ENCODE results near the gene ARHGAP28.
"Not testable (repeated sequence)": the region's sequence is repeated elsewhere in the genome, so short reads cannot be mapped to it uniquely, and the experiment has no call there.

Gene ARHGAP28

DNA sequence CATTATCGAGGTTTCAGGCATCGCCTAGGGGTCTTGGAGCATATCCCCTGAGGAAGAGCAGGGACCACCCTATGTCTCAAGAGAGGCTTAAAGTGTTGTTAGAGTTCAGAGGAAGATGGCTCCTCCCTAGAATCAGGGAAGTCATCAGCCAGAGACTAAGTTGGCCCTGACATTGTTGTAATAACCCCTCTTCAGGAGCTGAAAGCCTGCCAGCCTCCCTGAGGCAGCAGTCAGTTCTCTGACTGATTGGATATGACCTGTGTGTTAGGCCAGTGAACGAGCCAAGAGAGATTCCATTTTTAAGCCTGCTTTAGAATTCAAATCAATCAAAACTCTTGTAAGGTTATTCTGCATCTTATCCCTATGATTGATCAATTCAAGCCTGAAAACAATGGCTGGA is 34.9 kb downstream of the ARHGAP28 start:
- DNase-seq, result no peak

DNA sequence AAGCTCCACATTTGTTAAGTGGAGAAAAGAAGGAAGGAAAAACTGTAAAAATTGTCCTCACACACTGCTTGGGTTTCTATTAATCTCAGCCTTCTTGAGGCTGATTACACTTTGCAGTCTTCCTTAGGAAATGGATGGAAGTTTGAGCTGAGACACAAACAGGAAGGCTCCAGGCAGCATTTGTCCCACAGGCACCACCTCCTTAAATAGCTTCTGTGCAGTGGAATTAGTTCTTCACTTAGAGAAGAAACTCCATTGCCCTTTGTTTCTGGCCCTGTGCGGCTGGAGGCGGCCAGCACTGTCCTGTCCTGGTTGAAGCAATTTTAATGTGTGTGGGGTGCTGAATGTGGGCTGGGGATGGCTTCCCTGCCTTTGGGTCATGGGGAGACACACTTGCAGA is 44.3 kb downstream of the ARHGAP28 start:
- no peak for DNase-seq

DNA sequence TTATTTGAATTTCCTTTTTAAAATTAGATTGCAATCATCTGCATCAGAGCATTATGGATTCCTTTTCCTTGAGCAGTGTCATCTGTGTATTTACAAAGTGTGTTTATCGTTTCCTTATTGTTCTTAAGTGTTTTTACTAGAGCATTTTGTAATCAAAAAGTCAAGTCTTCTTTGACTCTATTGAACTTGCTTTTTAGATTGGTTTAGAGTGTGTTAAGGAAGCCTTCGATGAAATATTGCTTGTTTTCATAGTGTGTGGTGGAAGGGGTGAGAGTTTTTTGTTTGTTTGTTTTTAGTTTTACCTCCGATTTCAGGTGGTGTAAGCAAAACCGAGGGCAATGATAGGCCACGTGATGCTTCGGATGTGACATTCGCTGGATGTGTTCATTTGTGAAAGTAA is 45.7 kb downstream of the ARHGAP28 start:
- no peak for DNase-seq

DNA sequence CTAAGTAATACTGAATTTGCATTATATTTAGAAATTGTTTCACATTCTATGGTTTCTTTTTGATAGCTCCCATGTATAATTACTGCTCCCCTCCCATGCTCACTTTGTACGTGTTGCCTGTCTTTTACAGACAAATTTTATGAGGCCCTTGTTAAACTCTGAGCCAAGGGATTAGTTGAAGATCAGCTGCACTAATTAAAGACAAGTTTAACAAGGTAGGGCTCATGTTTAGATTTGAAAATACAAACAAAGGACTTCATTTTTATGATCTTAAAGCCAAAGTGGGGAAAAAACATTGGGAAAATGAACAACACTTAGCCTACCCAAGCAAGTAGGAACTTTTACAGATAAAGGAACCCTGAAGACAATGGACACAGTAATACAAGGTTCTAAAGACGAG is 46.2 kb downstream of the ARHGAP28 start:
- DNase-seq, result no peak

DNA sequence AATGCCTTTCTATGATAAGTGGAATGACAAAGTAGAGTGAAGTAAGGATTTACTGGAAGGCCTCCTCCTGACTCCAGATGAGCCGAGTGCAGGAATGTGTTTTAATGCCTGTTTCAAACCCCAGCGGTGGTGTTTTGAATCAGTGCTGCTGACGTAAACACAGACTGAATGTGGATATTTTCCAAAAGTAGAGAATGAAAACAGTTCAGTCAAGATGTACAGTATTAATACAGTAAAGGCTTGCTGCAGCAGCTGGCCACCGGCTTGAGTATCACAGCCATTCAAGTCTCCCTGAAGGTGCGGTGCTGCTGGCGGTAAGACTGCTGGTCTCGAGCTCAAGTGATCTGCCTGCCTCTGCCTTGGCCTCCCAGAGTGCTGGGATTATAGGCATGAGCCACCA is 46.7 kb downstream of the ARHGAP28 start:
- DNase-seq, result no peak

DNA sequence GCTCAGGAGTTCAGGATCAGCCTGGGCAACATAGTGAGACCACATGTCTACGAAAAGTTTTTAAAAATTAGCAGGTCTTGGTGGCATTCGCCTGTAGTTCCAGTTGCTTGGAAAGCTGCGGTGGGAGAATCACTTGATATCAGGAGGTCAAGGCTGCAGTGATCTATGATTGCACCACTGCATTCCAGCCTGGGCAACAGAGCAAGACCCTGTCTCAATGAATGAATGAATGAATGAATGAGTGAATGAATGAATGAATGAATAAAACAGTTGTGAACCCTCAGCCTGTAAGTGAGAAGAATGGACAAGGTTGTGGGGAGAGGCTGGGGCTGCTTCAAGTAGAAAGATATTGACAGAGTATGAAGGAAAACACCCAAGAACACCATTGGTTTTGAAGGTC is 48.0 kb downstream of the ARHGAP28 start:
- DNase-seq, result no peak

DNA sequence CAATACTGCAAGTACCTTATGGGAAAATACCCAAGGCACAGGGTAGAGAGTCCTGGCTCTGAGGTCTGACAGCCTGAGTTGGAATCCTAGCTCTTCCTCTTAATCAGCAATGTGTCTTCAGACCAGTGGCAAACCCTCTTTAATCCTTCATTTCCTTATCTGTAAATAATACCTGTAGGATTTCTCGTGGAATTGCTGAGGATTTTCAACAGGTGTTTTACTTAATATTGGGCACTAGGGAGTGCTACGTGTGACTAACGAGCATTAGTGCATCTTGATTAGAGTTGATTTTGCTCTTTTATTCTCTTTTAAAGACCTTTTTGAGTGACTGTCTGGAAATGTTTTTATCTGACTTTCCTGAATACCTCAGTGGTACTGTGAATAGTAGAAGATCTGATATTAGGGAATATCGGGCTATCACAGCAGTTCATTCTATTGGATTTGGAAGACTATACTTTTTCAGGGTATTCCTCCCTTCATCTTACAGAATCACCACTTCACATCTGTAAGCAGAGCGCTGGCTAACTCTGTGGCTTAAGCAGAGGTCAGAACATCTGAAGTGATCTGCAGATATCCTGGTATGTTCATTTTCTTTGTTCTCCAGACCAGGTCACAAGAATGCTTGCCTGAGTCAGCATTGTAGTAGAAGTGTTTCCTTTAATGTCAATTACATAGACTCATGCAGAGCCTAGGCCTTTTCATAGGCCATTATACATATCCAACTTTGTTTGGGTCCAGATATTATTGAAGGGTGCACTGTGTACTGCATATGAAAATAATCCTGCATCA is 49.1 kb downstream of the ARHGAP28 start:
- no peak for DNase-seq

DNA sequence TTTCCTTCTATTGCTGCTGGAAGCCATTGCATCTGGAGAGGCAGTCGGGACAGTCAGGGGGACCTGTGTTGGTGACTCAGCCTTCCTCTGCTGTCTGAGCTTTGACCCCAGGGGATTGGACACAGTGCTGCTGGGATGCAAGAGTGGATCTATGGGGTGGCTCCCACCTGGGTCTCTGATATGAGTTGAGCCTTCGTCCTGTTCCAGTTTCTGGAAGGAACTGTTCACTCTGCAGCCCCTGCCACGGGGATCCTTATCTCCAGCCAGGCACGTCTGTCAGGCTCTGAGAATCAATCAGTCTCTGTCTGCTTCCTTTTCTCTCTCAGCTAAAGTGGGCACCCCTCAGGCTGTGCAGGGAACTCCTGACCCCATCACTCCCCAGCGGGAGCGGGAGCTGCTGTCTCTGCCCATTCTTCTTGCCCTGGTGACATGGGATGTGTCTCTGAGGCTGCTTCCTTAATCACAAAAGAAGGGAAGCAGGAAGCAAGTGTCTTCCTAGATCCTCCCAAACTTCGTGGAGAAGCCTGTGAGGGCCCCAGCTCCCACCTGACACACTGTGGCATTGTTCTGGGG is 51.7 kb downstream of the ARHGAP28 start:
- DNase-seq, result peak; percentile 27

DNA sequence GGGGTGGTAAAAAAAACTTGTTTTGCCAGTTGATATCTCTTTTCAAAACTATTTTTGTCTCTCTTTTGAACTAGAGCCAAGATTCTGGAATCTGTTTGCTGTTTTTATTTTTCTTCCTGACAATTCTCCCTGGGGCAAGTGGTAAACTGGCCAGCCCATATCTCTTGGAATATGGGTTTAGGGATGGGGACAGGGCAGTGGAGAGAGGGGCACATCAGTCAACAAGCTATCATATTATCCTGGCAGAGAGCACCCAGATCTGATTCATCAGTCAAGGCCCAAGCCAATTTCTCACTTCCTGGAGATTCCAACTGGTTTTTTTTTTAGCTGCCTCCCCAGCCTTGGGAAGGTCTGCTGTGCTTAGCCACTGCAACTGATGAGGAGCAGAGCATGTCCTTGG is 52.3 kb downstream of the ARHGAP28 start:
- no peak for DNase-seq

DNA sequence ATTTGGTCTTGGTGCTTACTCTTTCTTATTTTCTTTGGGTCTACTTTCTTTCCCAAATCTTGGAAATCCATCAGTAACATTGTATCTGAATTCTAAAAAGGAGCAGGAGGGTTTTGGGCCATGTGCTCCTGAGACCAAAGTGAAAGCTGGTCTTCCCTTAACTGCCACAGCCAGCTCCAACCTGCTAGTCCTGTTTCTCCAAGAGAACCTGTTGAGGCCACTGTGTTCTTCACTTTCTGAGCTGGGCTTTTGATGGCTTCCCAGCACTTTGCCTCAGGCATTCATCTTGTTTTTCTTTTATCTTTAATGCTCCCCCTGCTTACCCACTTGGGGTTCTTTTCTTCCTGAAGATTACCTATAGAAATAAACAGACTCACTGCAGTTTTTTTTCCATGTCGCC is 53.3 kb downstream of the ARHGAP28 start:
- DNase-seq, result no peak

DNA sequence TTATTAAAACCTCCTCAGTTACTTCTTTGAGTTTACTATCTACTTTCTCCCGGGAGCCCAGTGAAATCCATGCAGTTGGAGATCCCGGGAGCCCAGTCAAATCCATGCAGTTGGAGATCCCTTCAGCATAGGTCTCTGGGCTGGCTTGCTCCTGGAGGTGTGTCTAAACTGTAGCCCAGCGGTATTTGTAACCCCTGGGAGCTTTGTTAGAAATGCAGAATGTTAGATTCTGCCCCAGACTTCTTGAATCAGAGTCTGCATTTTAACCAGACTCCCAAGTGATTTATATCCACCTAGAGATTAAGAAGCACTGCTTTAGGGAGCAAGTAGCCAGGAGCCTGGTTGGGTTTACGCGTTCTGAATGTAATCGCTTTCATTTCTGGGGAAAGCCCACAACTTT is 54.5 kb downstream of the ARHGAP28 start:
- no peak for DNase-seq

DNA sequence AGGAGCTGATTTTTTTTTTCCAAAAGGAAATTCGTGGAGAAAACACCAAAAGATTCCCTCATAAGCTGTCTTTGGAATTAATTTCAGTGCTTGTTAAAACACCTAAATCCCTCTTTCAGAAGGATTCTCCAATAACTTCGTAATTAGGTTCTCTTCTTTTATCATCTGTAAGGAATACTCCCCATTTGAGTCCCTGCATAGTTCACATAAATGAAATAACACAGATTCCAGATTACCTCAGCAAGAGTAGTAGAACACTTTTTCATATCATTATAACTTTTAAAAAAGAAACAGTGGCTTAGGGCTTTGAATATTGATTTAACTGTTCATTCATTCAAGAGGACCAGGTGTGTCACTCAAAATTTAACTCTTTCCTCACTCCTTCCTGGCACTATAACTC is 55.5 kb downstream of the ARHGAP28 start:
- no peak for DNase-seq

DNA sequence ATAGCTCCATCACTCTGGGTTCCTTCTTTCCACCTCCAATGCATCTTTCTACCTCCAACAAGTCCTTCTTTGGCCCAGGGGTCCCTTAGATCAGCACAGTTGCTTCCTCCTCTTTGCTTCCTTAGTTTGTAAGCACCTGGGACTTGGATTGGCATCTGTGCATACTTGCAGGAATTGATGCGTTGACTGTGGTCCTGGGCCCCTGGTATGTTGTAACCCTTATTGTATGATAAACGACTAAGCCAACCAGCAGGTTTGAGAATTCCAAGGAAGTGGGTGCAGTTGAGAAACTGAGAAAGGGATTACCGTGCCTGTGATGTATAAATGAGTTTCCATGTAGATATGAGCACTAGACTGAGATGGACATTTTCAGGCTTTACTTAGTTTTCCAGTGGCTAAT is 55.9 kb downstream of the ARHGAP28 start:
- no peak for DNase-seq

DNA sequence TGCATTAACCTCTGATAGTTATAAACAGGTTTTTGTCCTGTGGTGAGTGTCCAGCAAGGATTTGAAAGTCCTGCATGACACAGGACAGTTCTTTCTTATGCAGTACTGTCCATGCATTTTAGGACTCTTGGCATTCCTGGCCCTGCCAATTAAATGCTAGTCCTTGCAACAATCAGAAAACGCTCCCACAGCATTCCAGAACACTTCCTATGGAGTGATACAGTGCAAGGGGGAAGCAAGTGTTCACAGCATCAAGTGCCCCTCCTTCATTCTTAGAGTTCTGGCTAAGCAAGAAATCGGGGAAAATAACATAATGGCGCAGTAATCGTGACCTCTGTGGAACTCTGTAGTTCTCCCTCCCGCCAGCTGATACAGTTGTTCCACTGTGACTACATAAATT is 62.9 kb downstream of the ARHGAP28 start:
- DNase-seq, result no peak

DNA sequence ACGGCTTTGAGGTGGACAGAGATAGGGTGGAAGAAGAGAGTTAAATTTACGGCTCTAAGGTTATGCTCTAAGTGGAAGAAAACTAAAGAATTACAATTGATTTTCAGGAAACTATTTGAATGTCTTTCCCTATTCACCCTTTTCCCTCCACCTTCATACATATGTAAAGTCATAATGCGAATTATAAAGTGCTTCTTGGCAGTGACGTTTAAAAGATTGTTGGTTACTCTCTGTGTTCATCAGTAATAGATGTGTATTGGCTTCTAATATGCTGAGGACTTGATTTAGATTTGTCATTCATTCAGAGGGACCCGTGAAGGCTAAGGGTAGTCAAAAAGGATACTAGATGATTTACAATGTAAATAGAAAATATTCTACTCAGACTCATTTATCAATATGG is 63.9 kb downstream of the ARHGAP28 start:
- DNase-seq, result no peak

DNA sequence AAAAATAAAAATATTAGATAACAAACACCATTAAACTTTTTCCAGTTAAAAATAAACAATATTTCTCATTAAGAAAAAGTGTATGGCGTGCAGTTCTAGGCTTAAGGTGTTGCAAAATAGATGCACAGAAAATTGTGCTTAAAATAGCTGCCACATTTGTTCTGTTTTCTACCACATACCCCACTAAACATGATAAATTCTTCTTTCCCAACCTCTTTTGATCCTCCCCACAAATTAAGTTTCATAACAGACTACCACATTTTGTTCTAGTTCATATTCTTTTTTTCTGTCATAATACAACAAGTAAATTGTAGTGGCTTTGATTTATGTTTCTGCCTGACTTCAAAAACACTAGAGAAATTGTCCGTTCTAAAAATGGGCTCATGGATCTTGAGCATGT is 64.5 kb downstream of the ARHGAP28 start:
- DNase-seq, result no peak

DNA sequence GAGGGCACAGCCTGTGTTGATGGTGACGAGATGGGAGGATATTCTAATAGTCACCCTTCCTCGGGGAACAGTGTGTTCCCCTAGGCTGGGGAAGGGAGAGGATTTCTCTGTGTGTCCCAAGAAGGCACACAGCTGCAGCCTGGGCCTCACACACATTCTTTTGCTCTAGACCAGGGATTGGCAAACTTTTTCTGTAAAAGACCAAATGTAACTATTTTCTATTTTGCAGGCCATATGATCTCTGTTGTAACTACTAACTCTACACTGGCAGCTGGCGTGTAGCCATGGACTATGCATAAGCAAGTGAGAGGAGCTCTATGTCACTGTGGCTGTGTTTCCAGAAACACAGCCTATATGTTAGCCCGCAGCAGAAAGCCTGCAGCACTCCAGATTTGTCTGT is 65.8 kb downstream of the ARHGAP28 start:
- DNase-seq, result no peak

DNA sequence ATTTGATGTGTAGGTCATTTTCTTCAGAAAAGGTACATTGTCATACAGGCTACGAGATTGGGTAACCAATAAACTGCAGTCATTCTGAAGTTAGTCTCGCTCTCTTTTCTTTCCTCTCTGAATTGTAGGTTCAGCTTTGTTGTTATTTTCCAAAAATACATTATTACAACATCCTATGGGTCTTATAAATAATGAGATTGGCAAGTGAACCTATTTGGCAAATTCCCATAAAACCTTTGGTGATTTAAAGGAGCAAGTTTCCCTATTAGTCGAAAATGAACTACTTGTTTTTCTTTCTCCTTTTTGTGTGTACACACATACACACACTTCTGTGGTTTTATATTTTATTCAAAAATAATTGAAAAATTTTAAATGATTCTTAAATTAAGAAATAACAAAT is 67.0 kb downstream of the ARHGAP28 start:
- DNase-seq, result no peak

DNA sequence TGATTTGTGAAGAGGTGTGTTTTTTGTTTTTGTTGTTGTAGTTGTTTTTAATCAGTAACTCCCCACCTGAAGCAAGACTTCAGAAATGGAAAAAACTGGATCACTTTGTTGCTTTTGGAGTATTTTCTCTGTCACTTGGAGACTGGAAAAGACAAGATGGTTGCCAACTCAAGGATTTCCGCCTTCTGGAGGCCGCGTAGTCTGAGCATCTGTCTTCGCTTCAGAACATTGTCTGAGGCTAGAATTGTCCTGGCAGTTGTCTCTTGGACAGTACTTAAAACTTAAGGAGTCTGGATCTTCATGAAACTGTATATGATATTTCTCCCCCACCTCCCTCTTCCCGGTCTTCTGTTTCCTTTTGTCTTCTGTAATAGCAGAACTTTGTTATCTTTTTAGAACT is 67.7 kb downstream of the ARHGAP28 start:
- DNase-seq, result no peak

DNA sequence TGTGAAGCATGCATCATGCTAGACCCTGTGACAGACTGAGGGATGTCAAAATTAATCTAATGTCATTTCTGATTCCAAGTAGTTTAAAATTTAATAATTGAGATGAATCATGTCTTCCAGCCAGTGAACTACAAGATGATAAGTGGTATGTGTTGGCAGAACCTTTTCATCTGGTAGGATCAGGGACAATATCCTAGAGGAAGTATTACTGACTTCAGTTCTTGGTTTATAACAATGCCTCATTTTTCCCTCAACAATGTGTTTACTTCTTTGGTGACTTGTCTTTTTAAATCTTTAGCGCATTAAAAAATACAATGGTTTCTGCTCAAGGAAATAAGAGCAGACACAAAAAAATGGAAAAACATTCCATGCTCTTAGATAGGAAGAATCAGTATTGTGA is 69.4 kb downstream of the ARHGAP28 start:
- no peak for DNase-seq

DNA sequence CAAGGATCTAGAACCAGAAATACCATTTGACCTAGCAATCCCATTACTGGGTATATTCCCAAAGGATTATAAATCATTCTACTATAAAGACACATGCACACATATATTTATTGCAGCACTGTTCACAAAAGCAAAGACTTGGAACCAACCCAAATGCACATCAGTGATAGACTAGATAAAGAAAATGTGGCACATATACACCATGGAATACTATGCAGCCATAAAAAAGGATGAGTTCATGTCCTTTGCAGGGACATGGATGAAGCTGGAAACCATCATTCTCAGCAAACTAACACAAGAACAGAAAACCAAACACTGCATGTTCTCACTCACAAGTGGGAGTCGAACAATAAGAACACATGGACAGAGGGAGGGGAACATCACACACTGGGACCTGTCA is 70.8 kb downstream of the ARHGAP28 start:
- not testable (repeated sequence) for DNase-seq

DNA sequence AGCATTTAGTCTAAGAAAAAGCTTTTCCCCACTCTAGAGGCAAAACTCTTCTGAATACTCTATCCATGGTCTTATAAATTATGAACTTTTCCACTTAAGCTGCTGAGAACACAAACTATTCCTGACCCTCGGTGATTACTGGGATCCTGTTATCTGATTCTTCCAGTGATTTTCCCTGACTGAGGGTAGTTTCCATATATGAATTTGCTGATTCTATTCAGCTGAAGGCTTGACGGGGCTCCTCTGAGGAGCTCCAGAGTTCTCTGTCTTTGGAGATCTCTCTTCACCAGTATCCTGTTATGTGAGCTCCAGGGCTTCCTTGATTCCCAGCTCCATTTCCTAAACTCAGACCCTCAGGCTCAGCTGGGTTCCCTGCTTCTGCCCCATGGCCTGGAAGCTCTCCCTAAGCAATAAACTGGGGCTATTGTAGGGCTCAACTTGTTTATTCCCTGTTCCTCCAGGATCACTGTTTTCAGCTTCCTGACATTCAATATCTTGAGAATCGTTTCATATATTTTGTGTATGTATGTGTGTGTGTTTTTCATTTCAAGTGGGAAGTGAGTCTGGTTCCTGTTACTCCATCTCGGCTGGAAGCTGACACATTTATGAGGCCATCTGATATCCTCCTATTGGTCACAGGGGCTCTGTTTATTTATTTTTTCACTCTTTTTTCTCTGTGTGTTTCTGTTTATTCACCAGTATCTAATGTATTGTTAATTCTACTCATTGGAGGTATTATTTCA is 78.2 kb downstream of the ARHGAP28 start:
- DNase-seq, result no peak

DNA sequence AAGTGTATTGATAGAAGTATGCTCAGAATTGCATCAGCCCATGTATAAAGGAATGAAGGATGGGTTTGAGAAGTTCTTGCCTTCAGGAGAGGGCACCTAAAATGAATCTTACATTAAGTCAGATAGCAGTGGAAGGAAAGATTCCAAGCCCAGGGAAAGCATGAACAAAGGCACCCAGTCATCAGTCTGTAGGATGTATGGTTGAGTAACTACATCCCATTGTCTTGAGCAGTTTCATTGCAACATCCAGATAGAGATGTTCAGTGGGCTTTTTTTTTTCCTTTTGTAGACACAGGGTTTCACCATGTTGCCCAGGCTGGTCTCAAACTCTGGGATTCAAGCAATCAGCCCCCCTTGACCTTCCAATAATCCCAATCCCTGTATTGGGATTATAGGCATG is 80.7 kb downstream of the ARHGAP28 start:
- no peak for DNase-seq

DNA sequence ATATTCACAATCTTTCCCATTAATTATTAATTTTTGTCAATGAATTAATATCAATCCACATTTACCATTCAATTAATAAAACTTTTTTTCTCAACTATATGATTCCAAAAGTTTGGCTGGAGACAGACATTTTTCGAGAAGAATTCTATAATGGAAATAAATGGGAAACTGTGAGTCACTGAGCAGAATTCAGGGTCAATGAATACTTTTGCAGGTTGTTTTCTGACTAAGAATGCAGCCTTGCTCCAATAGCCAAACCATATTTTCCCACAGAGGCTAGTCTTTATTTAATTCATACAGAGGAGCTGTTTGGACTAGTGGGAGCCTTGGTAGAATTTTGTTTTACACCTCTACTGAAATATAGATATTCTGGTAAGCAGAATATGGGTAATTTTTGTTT is 82.3 kb downstream of the ARHGAP28 start:
- no peak for DNase-seq

Data from right kidney (tissue), 1 donor.